Keratinocyte (primary cell): ENCODE results near the gene C12orf75. TPM values are rescaled to one million over a fixed set of nuclear protein-coding genes. Genes with fewer than 3 reads are reported as not detected.

Source experiments
- DNase-seq: peaks from one replicate; pipeline ENCODE4 v3.0.0-alpha.2; 2011; ENCODE audit warnings: low read depth, missing footprints, low spot score
- FAIRE-seq: peaks from 2 replicates; lab custom pipeline; 2011; peaks lifted over from hg19 to GRCh38; lab: Jason Lieb, UNC
- H2AFZ ChIP-seq: 2 replicates; pipeline ENCODE4 v1.6.0; 2012; ENCODE audit warnings: low read length, control low read depth, inconsistent platforms; ENCODE audit not compliant: control insufficient read depth
- H3K27ac ChIP-seq: 2 replicates; pipeline ENCODE4 v1.5.1; 2011; ENCODE audit warnings: low read length; ENCODE audit not compliant: control insufficient read depth, insufficient read depth
- H3K27me3 ChIP-seq: 3 replicates; pipeline ENCODE4 v1.6.0; 2011; ENCODE audit warnings: low read length; ENCODE audit not compliant: control insufficient read depth, insufficient read depth; ENCODE audit errors: extremely low read depth
- H3K36me3 ChIP-seq, 2 experiments: 2 replicates in 1 of 2; 3 replicates in 1 of 2; pipeline ENCODE4 v1.5.1; 2011; ENCODE audit warnings: low read length in 2 of 2, mild to moderate bottlenecking in 1 of 2; ENCODE audit not compliant: control insufficient read depth in 2 of 2, insufficient read depth in 2 of 2; ENCODE audit errors: extremely low read depth in 1 of 2
- H3K4me1 ChIP-seq: 3 replicates; pipeline ENCODE4 v1.5.1; 2011; ENCODE audit warnings: low read length; ENCODE audit not compliant: control insufficient read depth, insufficient read depth; ENCODE audit errors: extremely low read depth
- H3K4me2 ChIP-seq: 3 replicates; pipeline ENCODE4 v1.6.0; 2011; ENCODE audit warnings: low read depth, low read length; ENCODE audit not compliant: control insufficient read depth, insufficient read depth; ENCODE audit errors: extremely low read depth
- H3K4me3 ChIP-seq, 3 experiments: fragments of 200-600 bp in 1 of 3; sonication (generic) in 1 of 3; 2 replicates in 2 of 3; 3 replicates in 1 of 3; pipeline ENCODE4 v1.5.1; 2011 to 2016; ENCODE audit warnings: low read length in 3 of 3, mild to moderate bottlenecking in 3 of 3, control low read depth in 2 of 3, inconsistent platforms in 1 of 3, low read depth in 1 of 3, mixed read lengths in 1 of 3, mixed run types in 1 of 3, moderate library complexity in 1 of 3; ENCODE audit not compliant: control insufficient read depth in 2 of 3, insufficient read depth in 2 of 3; ENCODE audit errors: extremely low read depth in 1 of 3
- H3K79me2 ChIP-seq: 2 replicates; pipeline ENCODE4 v1.6.0; 2012; ENCODE audit warnings: low read length; ENCODE audit not compliant: control insufficient read depth, insufficient read depth
- H3K9ac ChIP-seq: 3 replicates; pipeline ENCODE4 v1.6.0; 2011; ENCODE audit warnings: low read length; ENCODE audit not compliant: control insufficient read depth, insufficient read depth; ENCODE audit errors: extremely low read depth
- H3K9me1 ChIP-seq: 3 replicates; pipeline ENCODE4 v1.6.0; 2011; ENCODE audit warnings: low read length; ENCODE audit not compliant: control insufficient read depth, insufficient read depth; ENCODE audit errors: extremely low read depth
- H3K9me3 ChIP-seq: 2 replicates; pipeline ENCODE4 v1.5.1; 2012; ENCODE audit warnings: low read depth, low read length; ENCODE audit not compliant: control insufficient read depth
- H4K20me1 ChIP-seq: 3 replicates; pipeline ENCODE4 v1.6.0; 2011; ENCODE audit warnings: low read length; ENCODE audit not compliant: control insufficient read depth, insufficient read depth; ENCODE audit errors: extremely low read depth
- CTCF ChIP-seq, 3 experiments: IDR thresholded peaks in 1 of 3; conservative IDR thresholded peaks in 1 of 3; optimal IDR thresholded peaks in 1 of 3; 2 replicates in 2 of 3; 3 replicates in 1 of 3; pipeline versions ENCODE3 to v1.5.1; 2011; ENCODE audit warnings: low read length in 3 of 3, mild to moderate bottlenecking in 3 of 3, moderate library complexity in 2 of 3, control low read depth in 1 of 3, inconsistent platforms in 1 of 3; ENCODE audit not compliant: insufficient read depth in 2 of 3; ENCODE audit errors: extremely low read depth in 1 of 3
- EZH2 ChIP-seq: IDR thresholded peaks from one replicate; pipeline ENCODE4 v1.6.1; 2012; ENCODE audit warnings: inconsistent platforms, mild to moderate bottlenecking, low read length, moderate library complexity
- dilution Hi-C: fragments of 300-500 bp; cut with MboI; formaldehyde crosslinking; loops from one replicate; pipeline ENCODE4 v1.7.0; 2020; ENCODE audit warnings: low sequenced_read_pairs; ENCODE audit not compliant: extremely low pct_ligation_motif_present
- polyA plus RNA-seq, 5 experiments: library from polyadenylated mRNA; depleted of rRNA in 3 of 5; stranded (reverse) in 3 of 5; stranded (forward) in 1 of 5; unstranded in 1 of 5; fragments of >200 nt; gene quantifications; 1 replicate in 1 of 5; 2 replicates in 3 of 5; 3 replicates in 1 of 5; pipeline versions ENCODE4 v1.2.1 to v1.2.3, GENCODE V29; 2011 to 2012; ENCODE audit warnings: missing spikeins in 2 of 5, low read depth in 1 of 5, low replicate concordance in 1 of 5

Gene C12orf75
- polyA plus RNA-seq, 1 donor (not counting 4 experiments of a cell fraction or from before 2014, with no cell fraction given): 160 TPM

GRCh38 chr12:105289114-105289904, 41.2 kb upstream of the C12orf75 start:
- Histone ChIP-seq H3K9ac (no peak overlapping the region), H3K79me2 (no peaks in the 10 kb centered on the region), H3K4me1 (no peaks in the 10 kb centered on the region), H3K27me3 (no peaks in the 10 kb centered on the region), H3K4me3 (no peak overlapping the region), H3K4me2 (no peak overlapping the region), H3K36me3 (no peaks in the 10 kb centered on the region), H3K9me1 (no peaks in the 10 kb centered on the region), H4K20me1 (no peaks in the 10 kb centered on the region), H3K9me3 (no peaks in the 10 kb centered on the region), H2AFZ (no peak overlapping the region), H3K27ac (no peak overlapping the region)
- FAIRE-seq (peak; percentile 43), DNase-seq (no peak)
- dilution Hi-C loops: no loop called here
- TF ChIP-seq CTCF (optimal IDR thresholded peaks at IDR 0.05 in 1 of 3, IDR thresholded peaks at IDR 0.05 in 1 of 3, conservative IDR thresholded peaks at IDR 0.05 in 1 of 3; ENCODE audit: extremely low read depth in 1 of 3, insufficient read depth in 2 of 3, low read length in 3 of 3): no peak
- TF ChIP-seq EZH2: no peak

- H4K20me1 ChIP-seq: no peaks in the 10 kb centered on the region
- H3K9ac ChIP-seq: no peak overlapping the region
- FAIRE-seq (no peak), DNase-seq (no peak)
- no peak overlapping the region for H2AFZ ChIP-seq
- H3K79me2 ChIP-seq: no peaks in the 10 kb centered on the region
- no peaks in the 10 kb centered on the region for H3K27me3 ChIP-seq
- no peaks in the 10 kb centered on the region for H3K9me3 ChIP-seq
- peaks cover 4% of the 10 kb centered on the region for H3K4me1 ChIP-seq
- H3K36me3 ChIP-seq: no peaks in the 10 kb centered on the region
- no peak for TF ChIP-seq CTCF (optimal IDR thresholded peaks at IDR 0.05 in 1 of 3, IDR thresholded peaks at IDR 0.05 in 1 of 3, conservative IDR thresholded peaks at IDR 0.05 in 1 of 3; ENCODE audit: extremely low read depth in 1 of 3, insufficient read depth in 2 of 3, low read length in 3 of 3)
- TF ChIP-seq EZH2: no peak
- no peaks in the 10 kb centered on the region for H3K9me1 ChIP-seq
- H3K27ac ChIP-seq: no peak overlapping the region
- H3K4me2 ChIP-seq: no peak overlapping the region
- dilution Hi-C loops: no loop called here
- H3K4me3 ChIP-seq: no peak overlapping the region
Observed at GRCh38 chr12:105291531-105291930, 39.0 kb upstream of the C12orf75 start.
